Right atrium auricular region (tissue), 2 donors: ENCODE measurements around the gene YARS1. TPM values are rescaled to one million over a fixed set of nuclear protein-coding genes. Genes with fewer than 3 reads are reported as not detected.

Experiments
- DNase-seq: peaks from one replicate; pipeline ENCODE4 v3.0.0-alpha.2; 2019; ENCODE audit warnings: low spot score
- H3K27ac ChIP-seq, 2 donors: fragments of 200-600 bp; sonication (generic); 1 replicate in 1 of 2; 2 replicates in 1 of 2; pipeline ENCODE4 v1.5.1; 2016 to 2019
- H3K27me3 ChIP-seq, 2 donors: fragments of 200-600 bp; sonication (generic); one replicate each; pipeline versions ENCODE4 v1.5.1 to v1.6.0; 2017 to 2019
- H3K36me3 ChIP-seq: fragments of 200-600 bp; sonication (generic); one replicate; pipeline ENCODE4 v1.5.1; 2016
- H3K4me1 ChIP-seq, 2 donors: fragments of 200-600 bp; sonication (generic); one replicate each; pipeline versions ENCODE4 v1.5.1 to v1.6.0; 2017 to 2019
- H3K4me3 ChIP-seq, 2 donors: fragments of 200-600 bp; sonication (generic); 1 replicate in 1 of 2; 2 replicates in 1 of 2; pipeline ENCODE4 v1.5.1; 2017 to 2019; ENCODE audit warnings: mild to moderate bottlenecking in 1 of 2, moderate library complexity in 1 of 2
- H3K9me3 ChIP-seq, 2 donors: fragments of 200-600 bp; sonication (generic); one replicate each; pipeline ENCODE4 v1.5.1; 2019
- total RNA-seq, 2 donors: library from RNA; depleted of rRNA; stranded (reverse); fragments of >200 nt; gene quantifications; one replicate each; pipeline ENCODE4 v1.1.0, GENCODE V29; 2016
- TF ChIP-seq, protein P1 (sequence below), 2 donors: fragments of 200-600 bp; sonication (generic); IDR thresholded peaks; one replicate each; pipeline ENCODE4 v1.5.1; 2019; ENCODE audit warnings: antibody characterized with exemption in 2 of 2

YARS1 gene
- total RNA-seq, 2 donors from 2014 or later = 23.3 to 33.1 TPM

DNA sequence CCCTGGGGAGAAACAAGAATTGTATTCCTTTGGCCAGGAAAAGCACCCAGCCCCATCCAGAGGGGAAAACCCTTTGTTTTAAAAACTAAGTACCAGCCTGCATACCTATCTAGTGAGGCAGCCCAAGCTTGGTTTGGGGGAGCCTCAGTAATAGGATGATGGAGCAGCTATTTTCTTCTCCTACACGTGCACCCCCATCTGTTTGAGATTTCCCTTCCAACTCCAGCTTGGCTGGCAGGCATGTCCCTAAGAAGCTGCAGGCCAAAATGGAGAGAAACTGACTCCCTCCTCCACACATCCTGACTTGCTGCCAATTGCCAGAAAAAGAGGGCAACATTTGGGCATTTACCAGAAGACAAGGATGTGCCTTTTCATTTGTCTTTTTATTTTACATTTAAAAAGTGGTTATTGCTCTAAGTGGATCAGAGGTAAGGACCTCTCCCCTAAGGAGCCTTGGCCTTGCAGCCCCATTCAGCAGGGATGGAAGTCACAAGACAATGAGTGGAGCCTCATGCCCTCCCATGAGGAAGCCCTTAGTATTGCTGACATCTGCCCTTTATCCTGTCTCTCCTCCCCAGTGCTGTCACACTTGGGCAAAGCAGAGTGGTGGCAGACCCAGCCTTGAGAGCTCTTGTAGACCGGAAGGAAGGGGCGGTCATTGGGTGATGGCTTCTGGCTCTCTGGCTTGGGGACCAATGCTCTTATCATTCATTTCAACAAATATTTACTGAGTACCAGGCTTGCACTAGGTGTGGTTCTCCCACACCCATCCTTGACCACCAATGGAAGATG lies 44.9 kb upstream of the YARS1 start:
- peaks cover 0 to 40% of the 10 kb centered on the region in 2 donors for H3K4me1 ChIP-seq
- H3K9me3 ChIP-seq = no peaks in the 10 kb centered on the region
- DNase-seq = no peak
- peaks cover 26% of the 10 kb centered on the region for H3K36me3 ChIP-seq
- TF ChIP-seq, protein P1, sequence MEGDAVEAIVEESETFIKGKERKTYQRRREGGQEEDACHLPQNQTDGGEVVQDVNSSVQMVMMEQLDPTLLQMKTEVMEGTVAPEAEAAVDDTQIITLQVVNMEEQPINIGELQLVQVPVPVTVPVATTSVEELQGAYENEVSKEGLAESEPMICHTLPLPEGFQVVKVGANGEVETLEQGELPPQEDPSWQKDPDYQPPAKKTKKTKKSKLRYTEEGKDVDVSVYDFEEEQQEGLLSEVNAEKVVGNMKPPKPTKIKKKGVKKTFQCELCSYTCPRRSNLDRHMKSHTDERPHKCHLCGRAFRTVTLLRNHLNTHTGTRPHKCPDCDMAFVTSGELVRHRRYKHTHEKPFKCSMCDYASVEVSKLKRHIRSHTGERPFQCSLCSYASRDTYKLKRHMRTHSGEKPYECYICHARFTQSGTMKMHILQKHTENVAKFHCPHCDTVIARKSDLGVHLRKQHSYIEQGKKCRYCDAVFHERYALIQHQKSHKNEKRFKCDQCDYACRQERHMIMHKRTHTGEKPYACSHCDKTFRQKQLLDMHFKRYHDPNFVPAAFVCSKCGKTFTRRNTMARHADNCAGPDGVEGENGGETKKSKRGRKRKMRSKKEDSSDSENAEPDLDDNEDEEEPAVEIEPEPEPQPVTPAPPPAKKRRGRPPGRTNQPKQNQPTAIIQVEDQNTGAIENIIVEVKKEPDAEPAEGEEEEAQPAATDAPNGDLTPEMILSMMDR (IDR thresholded peaks at IDR 0.05) = no peak
- H3K4me3 ChIP-seq = no peak overlapping the region
- no peak overlapping the region for H3K27ac ChIP-seq
- H3K27me3 ChIP-seq = no peaks in the 10 kb centered on the region

DNA sequence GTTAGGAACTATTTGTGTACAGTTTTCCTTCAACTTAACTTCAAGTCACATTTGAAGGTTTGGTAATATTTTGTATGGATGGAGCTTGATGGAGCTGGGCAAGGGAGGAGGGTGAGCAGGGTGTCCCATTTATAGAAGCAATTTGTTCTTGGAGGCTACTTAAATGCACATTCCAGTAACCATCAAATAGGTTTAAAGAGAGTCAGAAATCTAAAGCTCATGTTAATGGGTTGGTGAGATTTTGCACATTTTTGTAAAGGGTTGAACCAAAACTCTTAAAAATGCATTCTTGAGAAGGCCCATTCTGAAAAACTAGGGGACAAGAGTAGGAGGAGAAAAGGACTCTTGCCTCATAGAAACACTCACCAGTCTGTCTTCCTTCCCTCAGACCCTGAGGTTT lies 43.4 kb upstream of the YARS1 start:
- H3K36me3 ChIP-seq = peaks cover 39% of the 10 kb centered on the region
- peaks cover 0 to 33% of the 10 kb centered on the region in 2 donors for H3K4me1 ChIP-seq
- no peaks in the 10 kb centered on the region for H3K9me3 ChIP-seq
- H3K27ac ChIP-seq = no peak overlapping the region
- TF ChIP-seq, protein P1 (IDR thresholded peaks at IDR 0.05) = no peak
- H3K4me3 ChIP-seq = no peak overlapping the region
- no peak for DNase-seq
- H3K27me3 ChIP-seq = no peaks in the 10 kb centered on the region

DNA sequence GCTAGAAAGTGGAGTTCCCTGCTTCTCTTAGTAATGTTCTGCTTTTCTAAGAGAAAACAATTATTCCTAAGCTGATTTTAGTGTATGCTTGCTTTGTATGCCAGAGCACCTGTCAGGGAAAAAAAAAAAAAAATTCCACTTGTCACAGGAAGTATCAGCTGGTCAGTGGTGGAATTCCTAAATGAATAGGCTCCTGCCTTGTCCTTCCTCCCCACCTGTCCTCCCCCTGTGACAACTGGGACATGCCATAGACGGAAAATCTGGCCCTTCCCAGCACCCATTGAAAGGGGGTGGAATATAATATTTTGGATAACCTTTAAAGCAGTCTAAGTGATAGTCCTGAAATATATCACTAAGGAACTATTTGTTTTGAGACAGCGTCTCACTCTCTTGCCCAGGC lies 42.8 kb upstream of the YARS1 start:
- H3K36me3 ChIP-seq = peaks cover 42% of the 10 kb centered on the region
- H3K27me3 ChIP-seq = no peaks in the 10 kb centered on the region
- H3K4me1 ChIP-seq = peaks cover 0 to 27% of the 10 kb centered on the region in 2 donors
- DNase-seq = no peak
- no peak overlapping the region for H3K4me3 ChIP-seq
- H3K27ac ChIP-seq = no peak overlapping the region
- TF ChIP-seq, protein P1 (IDR thresholded peaks at IDR 0.05) = no peak
- H3K9me3 ChIP-seq = no peaks in the 10 kb centered on the region

DNA sequence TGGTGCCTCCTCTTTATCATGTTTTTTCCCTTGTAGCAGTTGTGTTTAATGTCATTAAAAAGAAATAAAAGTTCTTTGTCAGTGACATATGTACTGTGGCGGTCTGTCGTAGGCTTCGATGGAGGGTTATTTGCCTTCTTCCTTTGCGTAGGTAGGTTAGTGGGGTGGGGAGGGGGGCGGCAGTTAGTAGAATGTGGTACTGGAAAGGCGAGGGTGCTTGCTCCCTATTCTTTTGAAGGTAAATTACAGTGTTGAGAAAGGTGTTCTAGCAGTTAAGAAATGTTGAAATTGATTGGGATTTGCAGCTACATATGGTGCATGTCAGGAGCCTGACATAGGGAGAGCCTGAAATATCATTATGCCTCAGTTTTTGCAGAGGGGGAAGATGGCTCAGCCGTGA lies 41.6 kb upstream of the YARS1 start:
- Histone ChIP-seq H3K36me3 (peaks cover 54% of the 10 kb centered on the region), H3K4me3 (no peak overlapping the region), H3K9me3 (no peaks in the 10 kb centered on the region), H3K4me1 (peaks cover 0 to 15% of the 10 kb centered on the region in 2 donors), H3K27me3 (no peaks in the 10 kb centered on the region), H3K27ac (no peak overlapping the region)
- TF ChIP-seq, protein P1 (IDR thresholded peaks at IDR 0.05) = no peak
- no peak for DNase-seq

DNA sequence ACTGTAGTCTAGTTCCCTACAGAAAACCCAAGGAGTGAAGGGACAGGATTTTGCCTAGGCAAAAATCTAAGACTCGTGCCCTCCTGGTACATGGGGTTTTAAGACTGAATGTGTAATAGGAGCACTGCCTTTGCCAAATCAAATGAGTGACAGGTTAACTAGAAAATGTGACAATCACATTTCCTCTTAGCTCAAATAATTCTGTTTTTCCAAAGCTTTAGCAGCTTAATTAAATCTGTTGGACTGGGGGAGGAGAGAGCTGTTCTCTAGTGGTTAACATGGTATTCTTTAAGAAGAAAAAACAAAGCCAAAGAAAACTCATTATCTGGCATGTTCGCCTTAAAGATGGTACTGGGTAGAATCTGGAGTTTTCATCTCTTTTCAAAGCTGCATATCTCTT lies 41.0 kb upstream of the YARS1 start:
- Histone ChIP-seq H3K4me3 (no peak overlapping the region), H3K4me1 (peaks cover 0 to 13% of the 10 kb centered on the region in 2 donors), H3K36me3 (peaks cover 54% of the 10 kb centered on the region), H3K27ac (no peak overlapping the region), H3K27me3 (no peaks in the 10 kb centered on the region), H3K9me3 (no peaks in the 10 kb centered on the region)
- no peak for DNase-seq
- TF ChIP-seq, protein P1 (IDR thresholded peaks at IDR 0.05) = no peak
